ENCODE measurements around the gene AKR1C4.
"Not testable (repeated sequence)": the region's sequence is repeated elsewhere in the genome, so short reads cannot be mapped to it uniquely, and the experiment has no call there.

The AKR1C4 gene

GRCh38 chr10:5196702-5197113 lies at the start of gene AKR1C4:
Gene AKR1C4 (plus strand): TSS chr10:5196837. CDS start chr10:5196868, 31 bp downstream.
- DNase-seq (ENCODE audit: low spot score) (no peak), FAIRE-seq (no peak)

- no peak for FAIRE-seq
- no peak for DNase-seq (ENCODE audit: low spot score)
Measured at GRCh38 chr10:5146920-5147254, 49.8 kb upstream of the AKR1C4 start.

DNA sequence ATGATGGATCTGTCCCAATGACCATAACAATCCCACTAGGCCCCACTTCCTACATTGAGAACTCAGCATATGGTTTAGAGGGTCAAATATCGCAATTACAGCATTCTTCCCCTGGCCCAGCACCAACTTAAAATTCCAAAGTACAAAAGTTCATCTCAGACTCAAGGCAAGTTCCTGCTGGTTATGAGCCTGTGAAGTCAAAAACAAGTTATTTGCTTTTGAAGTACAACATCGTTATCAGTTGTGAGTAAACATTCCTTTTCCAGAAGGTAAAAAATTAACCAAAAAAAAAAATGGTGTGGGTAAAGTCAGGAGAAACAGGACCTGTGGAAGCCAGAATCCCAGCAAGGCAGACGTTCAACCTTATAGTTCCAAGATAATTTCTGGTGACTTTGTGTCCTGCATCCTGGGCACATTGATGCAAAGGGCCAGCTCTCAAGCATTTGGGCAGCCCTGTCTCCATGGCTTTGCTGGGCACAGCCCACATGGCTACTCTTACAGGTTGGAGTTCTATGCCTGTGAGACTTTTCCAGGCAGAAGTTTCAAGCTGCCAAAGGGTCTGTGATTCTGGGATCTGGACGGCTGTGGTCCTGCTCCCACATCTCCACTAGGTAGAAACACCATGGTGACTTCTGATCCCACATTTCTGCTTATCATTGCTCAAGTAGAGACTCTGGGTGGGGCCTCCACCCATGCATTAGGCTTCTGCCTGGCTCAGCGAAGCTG lies 49.2 kb upstream of the AKR1C4 start:
- no peak for DNase-seq (ENCODE audit: low spot score)
- no peak for FAIRE-seq

DNA sequence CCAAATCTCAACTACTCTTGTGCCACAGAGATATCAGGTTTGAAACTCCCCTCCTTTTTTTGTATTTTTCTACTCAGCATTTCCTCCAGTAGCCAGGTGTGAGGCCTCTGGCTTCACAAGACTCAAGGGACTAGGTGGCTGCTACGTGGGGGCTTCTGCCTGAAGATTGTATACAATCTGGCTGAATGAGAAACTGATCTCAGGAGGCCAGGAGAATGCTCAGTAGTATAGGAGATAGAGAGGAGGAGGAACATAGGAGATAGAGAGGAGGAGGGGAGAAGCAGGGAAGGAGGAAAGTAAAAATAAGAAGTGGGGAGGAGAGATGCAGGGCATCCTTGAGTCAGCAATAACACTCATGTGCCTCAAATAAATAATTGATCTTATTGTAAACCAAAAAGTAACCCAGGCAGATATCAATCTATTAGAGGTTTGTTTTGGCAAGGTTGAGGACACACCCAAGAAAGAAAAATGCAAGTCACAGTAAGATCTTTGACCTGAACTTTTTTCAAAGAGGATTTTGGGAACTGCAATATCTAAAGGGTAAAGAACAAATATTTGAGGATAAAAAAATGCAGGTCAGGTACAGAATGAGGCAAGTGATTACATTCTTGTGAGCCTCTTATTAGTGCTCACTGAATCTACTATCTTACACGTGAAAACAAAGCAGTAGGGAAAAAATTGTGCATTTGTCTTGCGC lies 48.5 kb upstream of the AKR1C4 start:
- DNase-seq (ENCODE audit: low spot score) (no peak), FAIRE-seq (no peak)

GRCh38 chr10:5148678-5149032 lies 48.0 kb upstream of the AKR1C4 start:
- FAIRE-seq = no peak
- no peak for DNase-seq (ENCODE audit: low spot score)

DNA sequence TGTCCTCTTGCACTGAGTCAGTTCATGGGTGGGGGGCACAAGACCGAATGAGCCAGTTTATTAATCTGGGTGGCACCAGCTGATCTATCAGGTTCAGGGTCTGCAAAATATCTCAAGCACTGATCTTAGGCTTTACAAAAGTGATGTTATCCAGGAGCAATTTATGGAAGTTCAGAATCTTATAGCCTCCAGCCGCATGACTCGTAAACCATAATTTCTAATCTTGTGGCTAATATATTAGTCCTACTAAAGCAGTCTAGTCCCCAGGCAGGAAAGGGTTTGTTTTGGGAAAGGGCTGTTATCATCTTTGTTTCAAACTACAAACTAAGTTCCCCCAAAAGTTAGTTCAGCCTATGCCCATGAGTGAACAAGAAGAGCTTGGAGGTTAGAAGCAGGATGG lies 45.6 kb upstream of the AKR1C4 start:
- DNase-seq (ENCODE audit: low spot score) (no peak), FAIRE-seq (no peak)

DNA sequence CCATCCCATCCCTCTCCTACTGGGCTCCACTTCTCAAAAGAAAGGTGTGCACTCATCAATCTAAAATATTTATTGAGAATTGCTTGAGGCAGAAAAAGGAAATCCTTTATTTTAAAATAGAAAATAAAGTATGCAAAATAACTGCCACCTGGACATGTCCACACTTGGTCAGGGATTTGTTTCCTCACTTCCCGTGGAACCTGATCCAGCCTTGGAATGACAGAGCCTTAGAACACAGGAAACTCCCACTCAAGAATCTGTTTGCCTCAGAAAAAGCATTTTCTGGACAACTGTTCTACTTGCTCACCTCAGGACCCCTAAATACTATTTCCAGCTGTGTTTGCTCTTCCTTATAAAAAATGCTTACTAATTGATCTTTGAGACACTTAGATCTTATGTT lies 40.7 kb upstream of the AKR1C4 start:
- FAIRE-seq = no peak

DNA sequence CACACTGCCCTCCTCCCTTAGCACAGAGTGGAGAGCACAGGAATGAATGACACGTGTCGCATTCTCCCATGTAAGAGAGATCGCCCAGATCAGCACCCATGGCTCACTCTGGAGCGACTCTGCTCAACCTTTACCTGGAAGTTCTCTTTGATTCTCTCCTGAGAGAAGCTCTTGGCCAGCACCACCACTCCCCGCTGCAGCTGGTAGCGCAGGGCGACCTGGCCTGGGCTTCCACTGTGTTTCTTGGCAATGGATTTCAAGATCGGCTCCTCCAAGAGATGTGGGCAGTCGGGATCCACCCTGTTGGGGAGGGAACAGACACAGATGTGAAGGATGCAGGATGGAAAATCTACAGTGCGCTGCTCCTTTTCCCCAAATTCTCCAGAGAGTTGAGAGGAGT lies 39.1 kb upstream of the AKR1C4 start:
- FAIRE-seq (no peak), DNase-seq (ENCODE audit: low spot score) (no peak)

More for the DNA sequence above, 40.7 kb upstream of the AKR1C4 start:
- DNase-seq (ENCODE audit: low spot score) = no peak

DNA sequence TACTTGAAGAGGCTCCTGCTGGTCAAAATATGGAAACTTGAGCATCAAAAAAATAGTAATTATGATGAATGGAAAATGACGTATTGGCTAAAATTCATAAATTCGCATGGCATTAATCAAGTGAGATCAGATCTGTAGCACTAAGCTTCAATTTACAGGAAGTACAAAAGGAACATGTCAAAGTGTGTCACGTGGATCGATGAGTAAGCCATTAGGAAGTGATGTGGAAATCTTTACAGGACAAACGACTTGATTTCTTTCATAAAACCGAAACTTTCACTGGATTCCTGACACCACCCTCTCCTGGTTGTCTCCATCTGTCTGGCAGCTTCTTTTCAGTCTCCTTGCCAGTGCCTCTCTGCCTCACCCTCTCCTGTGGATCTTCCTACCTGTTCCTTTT lies 37.5 kb upstream of the AKR1C4 start:
- DNase-seq (ENCODE audit: low spot score) = no peak
- FAIRE-seq = no peak

DNA sequence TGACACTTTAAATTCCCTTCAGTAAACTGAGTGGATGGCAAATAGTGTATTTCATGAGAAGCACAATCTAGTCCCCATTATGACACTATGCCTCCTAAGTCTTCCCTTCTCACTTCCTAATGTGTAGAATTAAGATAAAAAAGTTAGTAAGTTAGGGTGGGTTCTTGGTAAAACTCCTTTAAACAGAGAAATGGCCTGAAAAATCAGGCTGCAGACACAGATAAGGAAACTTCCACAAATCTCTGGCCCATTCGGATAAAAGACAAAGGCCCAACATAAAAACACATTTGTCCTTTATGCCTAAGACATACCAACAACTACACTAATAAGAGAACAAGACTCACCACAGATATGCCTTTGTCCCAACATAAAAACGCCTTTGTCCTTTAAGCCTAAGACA lies 33.1 kb upstream of the AKR1C4 start:
- FAIRE-seq (no peak), DNase-seq (ENCODE audit: low spot score) (no peak)

DNA sequence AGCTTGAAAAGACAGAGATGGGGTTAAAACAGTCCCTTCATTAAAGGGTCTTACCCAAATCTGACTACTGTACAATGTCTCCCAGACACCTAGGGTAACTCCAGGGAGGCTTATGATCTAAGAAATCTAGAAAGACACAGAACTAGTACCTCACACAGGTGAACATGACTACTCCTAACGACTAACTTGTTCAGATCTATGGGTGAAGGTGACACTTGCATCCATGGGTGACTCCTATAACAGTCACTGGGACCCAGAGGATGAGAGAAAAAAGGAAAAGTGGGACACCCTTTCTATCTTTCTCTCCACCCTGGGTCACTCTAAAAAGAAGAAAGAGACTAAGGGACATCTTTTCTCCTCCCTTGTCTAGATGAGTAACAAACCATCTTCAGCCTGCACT lies 30.9 kb upstream of the AKR1C4 start:
- no peak for DNase-seq (ENCODE audit: low spot score)

GRCh38 chr10:5168897-5169420 lies 27.7 kb upstream of the AKR1C4 start:
- no peak for DNase-seq (ENCODE audit: low spot score)
- FAIRE-seq = no peak

More for the DNA sequence above, 30.9 kb upstream of the AKR1C4 start:
- FAIRE-seq = no peak

GRCh38 chr10:5175581-5175980 lies 21.1 kb upstream of the AKR1C4 start:
- DNase-seq (ENCODE audit: low spot score); FAIRE-seq: not testable (repeated sequence)

DNA sequence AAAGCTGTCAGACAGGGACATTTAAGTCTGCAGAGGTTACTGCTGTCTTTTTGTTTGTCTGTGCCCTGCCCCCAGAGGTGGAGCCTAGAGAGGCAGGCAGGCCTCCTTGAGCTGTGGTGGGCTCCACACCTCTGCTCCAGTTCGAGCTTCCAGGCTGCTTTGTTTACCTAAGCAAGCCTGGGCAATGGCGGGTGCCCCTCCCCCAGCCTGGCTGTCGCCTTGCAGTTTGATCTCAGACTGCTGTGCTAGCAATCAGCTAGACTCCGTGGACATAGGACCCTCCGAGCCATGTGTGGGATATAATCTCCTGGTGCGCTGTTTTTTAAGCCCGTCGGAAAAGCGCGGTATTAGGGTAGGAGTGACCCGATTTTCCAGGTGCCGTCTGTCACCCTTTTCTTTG lies 16.1 kb upstream of the AKR1C4 start:
- not testable (repeated sequence) for FAIRE-seq; DNase-seq (ENCODE audit: low spot score)

DNA sequence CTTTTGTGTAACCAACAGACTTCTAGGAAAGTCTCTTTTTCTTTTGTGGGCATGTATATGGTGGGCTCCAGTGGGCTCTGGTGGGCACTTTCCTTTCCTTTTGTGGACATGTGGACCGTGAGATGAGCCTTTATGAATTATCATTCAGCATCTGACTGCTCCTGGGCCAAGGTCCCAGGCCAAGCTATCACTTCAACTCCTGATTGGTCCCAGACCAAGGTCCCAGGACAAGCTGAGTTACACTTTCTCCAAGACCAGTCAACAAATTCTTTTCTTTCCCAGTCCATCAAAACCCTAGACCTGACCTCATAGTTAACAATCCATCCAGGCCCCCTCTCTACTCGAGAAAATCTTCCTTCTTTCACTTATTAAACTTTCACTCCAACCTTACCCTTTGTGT lies 12.7 kb upstream of the AKR1C4 start:
- no peak for FAIRE-seq

DNA sequence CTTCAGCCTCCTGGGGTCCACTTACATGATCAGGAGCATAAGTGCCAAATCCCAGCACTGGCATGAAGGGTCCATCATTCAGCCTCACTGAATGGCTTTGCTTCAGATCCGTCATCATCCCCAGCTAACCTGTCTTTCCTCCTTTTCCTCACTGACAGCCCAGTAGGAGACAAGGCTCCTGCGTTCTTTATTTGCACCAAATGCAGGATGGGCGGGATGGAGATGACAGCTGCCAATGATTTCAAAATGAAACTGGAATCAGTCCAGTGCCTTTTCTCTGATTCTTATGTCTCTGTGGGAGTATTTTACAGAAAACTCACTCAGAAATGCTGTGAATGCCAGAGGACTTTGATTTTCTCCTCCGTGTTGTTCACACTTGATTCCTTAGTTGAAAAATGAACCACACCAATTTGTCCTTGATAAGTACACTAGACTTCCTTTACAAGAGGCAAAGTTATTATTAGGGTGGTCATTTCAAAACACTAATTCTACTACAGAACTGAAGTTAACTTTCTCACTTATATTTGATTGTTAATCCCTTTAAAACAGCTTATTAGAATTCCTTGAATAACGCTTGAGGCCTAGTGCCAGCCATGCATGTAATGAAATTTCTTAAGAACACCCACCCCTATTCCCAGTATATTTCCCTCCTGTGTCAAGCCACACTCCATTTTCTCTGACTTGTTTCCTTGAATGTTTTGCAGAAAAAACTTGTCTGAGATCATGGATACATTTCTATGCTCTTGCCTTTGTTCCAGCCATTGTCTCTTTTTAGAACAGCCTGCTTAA lies 11.5 kb upstream of the AKR1C4 start, which contains the start of gene AKR1C8:
Gene AKR1C8, minus strand, starts transcription at position 164 of the 789 bp plus-strand sequence. Its CDS starts 46 bp downstream, at position 118.
- FAIRE-seq (no peak), DNase-seq (ENCODE audit: low spot score) (no peak)

More for the DNA sequence above, 12.7 kb upstream of the AKR1C4 start:
- DNase-seq (ENCODE audit: low spot score) = no peak

DNA sequence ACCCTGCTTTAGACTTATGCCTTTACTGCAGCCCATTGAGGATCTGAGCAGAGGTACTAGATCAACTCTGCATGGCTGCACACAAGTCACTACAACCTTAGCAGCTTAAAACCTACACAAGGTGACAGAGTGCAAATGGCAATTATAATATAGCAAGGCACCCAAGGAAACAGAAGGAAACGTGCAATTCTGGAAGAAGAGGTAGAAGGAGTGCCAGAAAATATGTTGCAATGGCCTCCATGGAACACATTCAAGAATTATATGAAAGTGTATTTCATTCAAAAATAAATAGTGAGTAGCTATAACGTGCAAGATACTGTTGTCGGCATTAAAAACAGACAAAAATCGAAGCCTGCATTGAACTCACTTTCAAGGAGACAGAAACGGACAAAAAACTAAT lies 8.8 kb upstream of the AKR1C4 start:
- FAIRE-seq = no peak
- no peak for DNase-seq (ENCODE audit: low spot score)

- FAIRE-seq = no peak
- DNase-seq (ENCODE audit: low spot score) = no peak
Measured at GRCh38 chr10:5188358-5188757, 8.3 kb upstream of the AKR1C4 start.

DNA sequence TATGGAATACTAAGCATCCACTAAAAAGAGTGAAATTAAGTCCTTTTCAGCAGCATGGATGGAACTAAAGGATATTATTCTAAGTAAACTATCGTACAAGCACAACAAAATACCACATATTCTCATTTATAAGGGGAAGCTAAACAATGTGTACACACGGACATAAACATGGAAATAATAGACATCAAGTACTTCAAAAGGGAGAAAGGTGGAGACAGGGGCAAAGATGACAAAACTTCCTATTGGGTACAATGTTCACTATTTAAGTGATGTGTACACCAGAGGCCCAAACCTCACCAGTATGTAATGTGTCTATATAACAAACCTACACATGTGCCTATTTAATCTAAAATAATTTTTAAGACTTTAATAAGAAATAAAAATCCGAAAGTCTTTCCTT lies 2.2 kb upstream of the AKR1C4 start:
- DNase-seq (ENCODE audit: low spot score) (no peak), FAIRE-seq (no peak)

- no peak for FAIRE-seq
- no peak for DNase-seq (ENCODE audit: low spot score)
Measured at GRCh38 chr10:5195727-5196374, 786 bp upstream of the AKR1C4 start.

DNA sequence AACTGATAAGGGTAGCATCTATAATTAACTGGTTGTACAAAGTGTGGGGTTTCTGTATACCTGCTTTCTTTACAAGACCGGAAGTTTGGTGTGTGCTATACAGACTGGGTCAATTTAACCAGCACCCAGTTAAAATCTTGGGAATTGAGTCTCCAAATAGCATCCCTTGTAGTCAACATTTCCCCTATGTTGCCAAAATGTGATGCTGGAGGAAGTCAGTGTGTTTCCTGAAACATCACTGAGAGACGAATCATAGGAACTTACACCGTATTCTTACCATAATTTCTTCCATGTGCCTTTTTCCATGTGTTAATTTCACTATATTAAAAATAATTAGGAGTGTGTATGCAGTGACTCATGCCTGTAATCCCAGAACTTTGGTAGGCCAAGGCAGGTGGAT lies 1.7 kb downstream of the AKR1C4 start:
- no peak for DNase-seq (ENCODE audit: low spot score)
- FAIRE-seq = no peak

Measured in urothelium cell line (cell line).